ENCODE data around the gene CDH13. TPM values are rescaled to one million over a fixed set of nuclear protein-coding genes. Genes with fewer than 3 reads are reported as not detected.

Gene CDH13
- total RNA-seq, 2 donors from 2014 or later, result 228 to 280 TPM

DNA sequence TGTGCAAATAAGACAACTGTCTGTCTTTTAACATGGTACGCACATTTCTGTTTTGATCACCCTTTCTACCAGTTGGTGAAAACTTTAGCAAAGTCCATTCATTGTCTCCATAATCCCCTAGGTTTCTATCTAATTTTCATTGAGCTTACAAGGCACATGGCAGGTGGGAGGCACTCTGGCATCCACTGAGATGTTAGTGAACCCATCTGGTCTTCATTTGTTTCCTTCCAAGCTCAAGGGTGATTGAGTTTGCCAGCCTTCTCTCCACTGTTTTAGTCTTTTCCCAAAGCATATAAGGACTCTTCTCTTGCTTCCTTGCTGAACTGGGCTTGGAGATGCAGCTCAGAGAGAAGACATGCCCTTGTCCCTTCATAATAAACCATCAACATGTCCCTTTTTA, 179.1 kb downstream of the CDH13 start:
- Histone ChIP-seq H3K27ac (no peak overlapping the region), H3K9me3 (no peaks in the 10 kb centered on the region), H3K4me1 (ENCODE audit: control insufficient read depth in 1 of 2, low read depth in 2 of 2) (peaks cover 0 to 29% of the 10 kb centered on the region in 2 donors), H3K27me3 (replicated peaks; ENCODE audit: insufficient read depth) (no peaks in the 10 kb centered on the region), H3K36me3 (no peaks in the 10 kb centered on the region), H3K4me3 (no peak overlapping the region)
- no peak for TF ChIP-seq CTCF (IDR thresholded peaks at IDR 0.05)
- no peak for ATAC-seq (ENCODE audit: insufficient number of reproducible peaks, low FRiP score, low read depth)
- no peak for DNase-seq (ENCODE audit: low spot score)

GRCh38 chr16:82807311-82807710, 180.5 kb downstream of the CDH13 start:
- H3K9me3 ChIP-seq, result no peaks in the 10 kb centered on the region
- no peaks in the 10 kb centered on the region for H3K36me3 ChIP-seq
- no peak overlapping the region for H3K27ac ChIP-seq
- H3K4me3 ChIP-seq, result no peak overlapping the region
- no peak for ATAC-seq (ENCODE audit: insufficient number of reproducible peaks, low FRiP score, low read depth)
- no peak for DNase-seq (ENCODE audit: low spot score)
- no peaks in the 10 kb centered on the region for H3K27me3 ChIP-seq (replicated peaks; ENCODE audit: insufficient read depth)
- H3K4me1 ChIP-seq (ENCODE audit: control insufficient read depth in 1 of 2, low read depth in 2 of 2), result peaks cover 0 to 29% of the 10 kb centered on the region in 2 donors
- TF ChIP-seq CTCF (IDR thresholded peaks at IDR 0.05), result no peak

- no peak for TF ChIP-seq CTCF (IDR thresholded peaks at IDR 0.05)
- no peaks in the 10 kb centered on the region for H3K27me3 ChIP-seq (replicated peaks; ENCODE audit: insufficient read depth)
- no peak overlapping the region for H3K4me3 ChIP-seq
- no peak for ATAC-seq (ENCODE audit: insufficient number of reproducible peaks, low FRiP score, low read depth)
- DNase-seq (ENCODE audit: low spot score), result no peak
- no peaks in the 10 kb centered on the region for H3K36me3 ChIP-seq
- no peaks in the 10 kb centered on the region for H3K9me3 ChIP-seq
- peaks cover 0 to 29% of the 10 kb centered on the region in 2 donors for H3K4me1 ChIP-seq (ENCODE audit: control insufficient read depth in 1 of 2, low read depth in 2 of 2)
- no peak overlapping the region for H3K27ac ChIP-seq
These were observed 181.3 kb downstream of the CDH13 start for GRCh38 chr16:82808036-82808435.

GRCh38 chr16:82810077-82810476, 183.3 kb downstream of the CDH13 start:
- H3K4me3 ChIP-seq, result no peak overlapping the region
- no peaks in the 10 kb centered on the region for H3K27me3 ChIP-seq (replicated peaks; ENCODE audit: insufficient read depth)
- DNase-seq (ENCODE audit: low spot score) (no peak), ATAC-seq (ENCODE audit: insufficient number of reproducible peaks, low FRiP score, low read depth) (no peak)
- TF ChIP-seq CTCF (IDR thresholded peaks at IDR 0.05), result no peak
- H3K27ac ChIP-seq, result no peak overlapping the region
- no peaks in the 10 kb centered on the region for H3K36me3 ChIP-seq
- H3K4me1 ChIP-seq (ENCODE audit: control insufficient read depth in 1 of 2, low read depth in 2 of 2), result peaks cover 0 to 26% of the 10 kb centered on the region in 2 donors
- H3K9me3 ChIP-seq, result no peaks in the 10 kb centered on the region

DNA sequence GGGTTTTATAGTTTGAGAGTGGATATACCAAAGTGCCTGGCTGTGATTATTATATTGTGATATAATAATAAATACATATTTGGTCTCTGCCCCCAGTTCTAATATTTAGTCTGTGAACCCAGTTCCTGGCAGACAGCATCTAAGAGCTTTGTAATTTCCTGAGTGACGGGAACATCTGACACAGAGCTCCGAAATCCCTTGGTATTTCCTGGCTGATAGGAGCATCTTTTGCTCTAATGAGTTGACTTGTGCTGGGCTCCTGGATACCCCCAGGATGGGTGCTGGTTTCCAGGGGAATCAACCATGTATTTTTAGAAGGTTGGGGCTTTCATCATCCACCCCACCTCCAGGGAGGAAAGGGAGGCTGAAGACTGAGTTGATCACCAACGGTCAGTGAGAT, 187.3 kb downstream of the CDH13 start:
- H3K27me3 ChIP-seq (replicated peaks; ENCODE audit: insufficient read depth), result no peaks in the 10 kb centered on the region
- ATAC-seq (ENCODE audit: insufficient number of reproducible peaks, low FRiP score, low read depth) (no peak), DNase-seq (ENCODE audit: low spot score) (no peak)
- no peak for TF ChIP-seq CTCF (IDR thresholded peaks at IDR 0.05)
- no peaks in the 10 kb centered on the region for H3K9me3 ChIP-seq
- H3K36me3 ChIP-seq, result no peaks in the 10 kb centered on the region
- H3K4me1 ChIP-seq (ENCODE audit: control insufficient read depth in 1 of 2, low read depth in 2 of 2), result no peaks in the 10 kb centered on the region
- H3K27ac ChIP-seq, result no peak overlapping the region
- no peak overlapping the region for H3K4me3 ChIP-seq
